HL-60 (cell line): ENCODE data around the gene KRT6C.

Experiments
- DNase-seq, 2 experiments: peaks; one replicate each; pipeline ENCODE4 v3.0.0-alpha.2; 2010 to 2020; ENCODE audit warnings: low read depth in 1 of 2, low spot score in 1 of 2
- H3K27ac ChIP-seq: fragments of 250-450 bp; sonication (Bioruptor Pico); replicated peaks from 2 replicates; pipeline ENCODE4 v1.5.1; 2020; ENCODE audit warnings: mild to moderate bottlenecking, moderate library complexity
- H3K27me3 ChIP-seq: fragments of 250-450 bp; sonication (Bioruptor Pico); 2 replicates; pipeline ENCODE4 v1.5.1; 2021; ENCODE audit warnings: mild to moderate bottlenecking, moderate library complexity; ENCODE audit not compliant: insufficient read depth, poor library complexity, severe bottlenecking
- H3K4me3 ChIP-seq: replicated peaks from 2 replicates; pipeline ENCODE4 v1.5.1; 2011; ENCODE audit warnings: mild to moderate bottlenecking, control low read depth, low read length; ENCODE audit not compliant: insufficient read depth
- GABPA ChIP-seq: IDR thresholded peaks from 2 replicates; pipeline ENCODE4 v1.6.1; 2012; ENCODE audit warnings: low read depth
- POLR2AphosphoS5 ChIP-seq: IDR thresholded peaks from 2 replicates; pipeline ENCODE4 v1.6.1; 2012; ENCODE audit warnings: low read depth
- SPI1 ChIP-seq: IDR thresholded peaks from 2 replicates; pipeline ENCODE4 v1.6.1; 2012; ENCODE audit warnings: low read depth, mild to moderate bottlenecking, borderline replicate concordance
- TF ChIP-seq, protein P1 (sequence below): IDR thresholded peaks from 2 replicates; pipeline ENCODE4 v1.6.1; 2012; ENCODE audit warnings: low read depth; ENCODE audit not compliant: insufficient replicate concordance
- TF ChIP-seq, protein P2 (sequence below): IDR thresholded peaks from one replicate; pipeline ENCODE4 v1.5.1; 2011; ENCODE audit warnings: low read length, control low read depth, inconsistent platforms; ENCODE audit not compliant: insufficient read depth

The KRT6C gene

GRCh38 chr12:52517888-52518287 lies 44.3 kb upstream of the KRT6C start:
- Histone ChIP-seq H3K27me3 (peaks cover 6% of the 10 kb centered on the region), H3K27ac (no peak overlapping the region), H3K4me3 (no peak overlapping the region)
- DNase-seq = no peak
- TF ChIP-seq POLR2AphosphoS5 (no peak), GABPA (no peak), SPI1 (no peak)
- TF ChIP-seq, protein P1, sequence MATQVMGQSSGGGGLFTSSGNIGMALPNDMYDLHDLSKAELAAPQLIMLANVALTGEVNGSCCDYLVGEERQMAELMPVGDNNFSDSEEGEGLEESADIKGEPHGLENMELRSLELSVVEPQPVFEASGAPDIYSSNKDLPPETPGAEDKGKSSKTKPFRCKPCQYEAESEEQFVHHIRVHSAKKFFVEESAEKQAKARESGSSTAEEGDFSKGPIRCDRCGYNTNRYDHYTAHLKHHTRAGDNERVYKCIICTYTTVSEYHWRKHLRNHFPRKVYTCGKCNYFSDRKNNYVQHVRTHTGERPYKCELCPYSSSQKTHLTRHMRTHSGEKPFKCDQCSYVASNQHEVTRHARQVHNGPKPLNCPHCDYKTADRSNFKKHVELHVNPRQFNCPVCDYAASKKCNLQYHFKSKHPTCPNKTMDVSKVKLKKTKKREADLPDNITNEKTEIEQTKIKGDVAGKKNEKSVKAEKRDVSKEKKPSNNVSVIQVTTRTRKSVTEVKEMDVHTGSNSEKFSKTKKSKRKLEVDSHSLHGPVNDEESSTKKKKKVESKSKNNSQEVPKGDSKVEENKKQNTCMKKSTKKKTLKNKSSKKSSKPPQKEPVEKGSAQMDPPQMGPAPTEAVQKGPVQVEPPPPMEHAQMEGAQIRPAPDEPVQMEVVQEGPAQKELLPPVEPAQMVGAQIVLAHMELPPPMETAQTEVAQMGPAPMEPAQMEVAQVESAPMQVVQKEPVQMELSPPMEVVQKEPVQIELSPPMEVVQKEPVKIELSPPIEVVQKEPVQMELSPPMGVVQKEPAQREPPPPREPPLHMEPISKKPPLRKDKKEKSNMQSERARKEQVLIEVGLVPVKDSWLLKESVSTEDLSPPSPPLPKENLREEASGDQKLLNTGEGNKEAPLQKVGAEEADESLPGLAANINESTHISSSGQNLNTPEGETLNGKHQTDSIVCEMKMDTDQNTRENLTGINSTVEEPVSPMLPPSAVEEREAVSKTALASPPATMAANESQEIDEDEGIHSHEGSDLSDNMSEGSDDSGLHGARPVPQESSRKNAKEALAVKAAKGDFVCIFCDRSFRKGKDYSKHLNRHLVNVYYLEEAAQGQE = no peak
- TF ChIP-seq, protein P2, sequence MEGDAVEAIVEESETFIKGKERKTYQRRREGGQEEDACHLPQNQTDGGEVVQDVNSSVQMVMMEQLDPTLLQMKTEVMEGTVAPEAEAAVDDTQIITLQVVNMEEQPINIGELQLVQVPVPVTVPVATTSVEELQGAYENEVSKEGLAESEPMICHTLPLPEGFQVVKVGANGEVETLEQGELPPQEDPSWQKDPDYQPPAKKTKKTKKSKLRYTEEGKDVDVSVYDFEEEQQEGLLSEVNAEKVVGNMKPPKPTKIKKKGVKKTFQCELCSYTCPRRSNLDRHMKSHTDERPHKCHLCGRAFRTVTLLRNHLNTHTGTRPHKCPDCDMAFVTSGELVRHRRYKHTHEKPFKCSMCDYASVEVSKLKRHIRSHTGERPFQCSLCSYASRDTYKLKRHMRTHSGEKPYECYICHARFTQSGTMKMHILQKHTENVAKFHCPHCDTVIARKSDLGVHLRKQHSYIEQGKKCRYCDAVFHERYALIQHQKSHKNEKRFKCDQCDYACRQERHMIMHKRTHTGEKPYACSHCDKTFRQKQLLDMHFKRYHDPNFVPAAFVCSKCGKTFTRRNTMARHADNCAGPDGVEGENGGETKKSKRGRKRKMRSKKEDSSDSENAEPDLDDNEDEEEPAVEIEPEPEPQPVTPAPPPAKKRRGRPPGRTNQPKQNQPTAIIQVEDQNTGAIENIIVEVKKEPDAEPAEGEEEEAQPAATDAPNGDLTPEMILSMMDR = no peak

- H3K27me3 ChIP-seq = peaks cover 6% of the 10 kb centered on the region
- no peak overlapping the region for H3K27ac ChIP-seq
- TF ChIP-seq SPI1 = no peak
- no peak for TF ChIP-seq POLR2AphosphoS5
- TF ChIP-seq GABPA = no peak
- TF ChIP-seq, protein P1 = no peak
- TF ChIP-seq, protein P2 = no peak
- no peak overlapping the region for H3K4me3 ChIP-seq
- DNase-seq = no peak
Measured at GRCh38 chr12:52517005-52517835, 43.6 kb upstream of the KRT6C start.

DNA sequence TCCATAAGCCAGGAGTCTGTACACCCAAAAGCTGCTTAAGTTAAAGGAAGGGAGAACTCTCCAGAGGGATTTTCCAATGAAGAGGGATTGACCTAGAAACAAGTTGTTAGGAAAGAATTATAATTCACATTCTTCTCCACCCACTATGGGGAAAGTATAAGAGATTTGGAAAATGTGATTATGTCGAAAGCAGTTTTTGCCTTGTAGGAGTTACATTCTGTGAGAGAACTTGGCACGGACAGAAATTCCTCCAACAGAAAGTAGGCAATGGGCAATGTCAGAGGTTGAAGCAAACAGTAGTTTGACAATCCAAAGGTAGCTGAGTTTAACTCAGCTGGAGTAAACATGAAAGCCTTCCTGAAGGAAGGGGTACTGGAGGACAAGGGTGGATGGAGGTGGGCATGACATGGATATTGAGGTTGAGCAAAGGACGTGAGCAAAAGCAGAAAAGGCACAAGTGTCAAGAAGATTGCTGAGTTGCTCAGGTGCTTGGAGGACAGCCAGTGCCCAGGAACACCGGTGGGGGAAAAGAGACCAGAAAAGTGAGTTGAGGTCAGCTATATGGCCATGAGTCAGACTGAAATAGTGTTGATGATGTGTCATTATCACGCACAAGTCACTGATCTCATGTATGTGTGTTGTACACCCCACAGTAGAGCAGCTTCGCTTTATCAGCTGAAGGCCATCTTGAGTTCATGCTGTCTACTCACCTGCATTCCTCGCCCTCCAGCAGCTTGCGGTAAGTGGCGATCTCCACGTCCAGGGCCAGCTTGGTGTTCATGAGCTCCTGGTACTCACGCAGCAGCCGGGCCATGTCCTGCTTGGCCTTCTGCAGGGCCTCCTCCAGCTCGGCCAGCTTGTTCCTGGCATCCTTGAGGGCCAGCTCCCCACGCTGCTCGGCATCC lies 42.6 kb upstream of the KRT6C start:
- Histone ChIP-seq H3K4me3 (no peak overlapping the region), H3K27me3 (peaks cover 6% of the 10 kb centered on the region), H3K27ac (no peak overlapping the region)
- TF ChIP-seq SPI1 (no peak), POLR2AphosphoS5 (no peak), GABPA (no peak)
- TF ChIP-seq, protein P1 = no peak
- TF ChIP-seq, protein P2 = no peak
- no peak for DNase-seq
